Gastroesophageal sphincter (tissue), 4 donors: Measurements from ENCODE around the gene BAX. TPM values are rescaled to one million over a fixed set of nuclear protein-coding genes. Genes with fewer than 3 reads are reported as not detected.

Experiments
- ATAC-seq: fragments of 150-250 bp; one replicate; pipeline ENCODE4 v1.9.1; 2016; ENCODE audit warnings: mild to moderate bottlenecking, moderate library complexity
- H3K27ac ChIP-seq, 4 donors: fragments of 200-600 bp; sonication (generic) in 3 of 4; 1 replicate in 3 of 4; 2 replicates in 1 of 4; pipeline ENCODE4 v1.5.1; 2016 to 2019
- H3K27me3 ChIP-seq: fragments of 200-600 bp; sonication (generic); one replicate; pipeline ENCODE4 v1.5.1; 2019
- H3K36me3 ChIP-seq, 2 donors: fragments of 200-600 bp; sonication (generic); one replicate each; pipeline ENCODE4 v1.5.1; 2019; ENCODE audit warnings: control low read depth in 1 of 2
- H3K4me1 ChIP-seq, 3 donors: fragments of 200-600 bp; sonication (generic); 1 replicate in 2 of 3; 2 replicates in 1 of 3; pipeline ENCODE4 v1.5.1; 2016 to 2019; ENCODE audit warnings: control low read depth in 2 of 3
- H3K4me3 ChIP-seq, 2 donors: fragments of 200-600 bp; sonication (generic); one replicate each; pipeline ENCODE4 v1.5.1; 2019; ENCODE audit warnings: mild to moderate bottlenecking in 1 of 2, moderate library complexity in 1 of 2
- H3K9me3 ChIP-seq, 3 donors: fragments of 200-600 bp; sonication (generic); one replicate each; pipeline ENCODE4 v1.5.1; 2017 to 2019; ENCODE audit warnings: control low read depth in 2 of 3
- CTCF ChIP-seq, 4 experiments: fragments of 200-600 bp in 2 of 4; fragments of 450-650 bp in 2 of 4; sonication (generic) in 1 of 4; IDR thresholded peaks; one replicate each; pipeline ENCODE4 v1.5.1; 2017 to 2019; ENCODE audit warnings: antibody characterized with exemption in 4 of 4, mild to moderate bottlenecking in 2 of 4, moderate library complexity in 2 of 4
- EP300 ChIP-seq: sonication (generic); formaldehyde crosslinking; IDR thresholded peaks from one replicate; pipeline ENCODE4 v1.6.1; 2017; ENCODE audit warnings: antibody characterized with exemption, mild to moderate bottlenecking
- POLR2A ChIP-seq, 2 donors: fragments of 450-650 bp; IDR thresholded peaks; one replicate each; pipeline ENCODE4 v1.6.1; 2017; ENCODE audit warnings: antibody characterized with exemption in 2 of 2, mild to moderate bottlenecking in 2 of 2, moderate library complexity in 1 of 2
- POLR2AphosphoS5 ChIP-seq: sonication (generic); formaldehyde crosslinking; IDR thresholded peaks from one replicate; pipeline ENCODE4 v1.6.1; 2017; ENCODE audit warnings: antibody characterized with exemption
- WGBS, 2 donors: methylation state at CpG; one replicate each; pipeline ENCODE4 v1.1.5; 2018; ENCODE audit warnings: low coverage in 1 of 2; 5-methylcytosine and 5-hydroxymethylcytosine counted together
- total RNA-seq, 4 donors: library from RNA; depleted of rRNA; stranded (reverse); fragments of >200 nt; gene quantifications; one replicate each; pipeline ENCODE4 v1.1.0, GENCODE V29; 2016

The BAX gene
- total RNA-seq, 4 donors from 2014 or later, result 31.5 to 40.8 (median 34.8) TPM

- no peak overlapping the region for H3K4me3 ChIP-seq
- ATAC-seq, result no peak
- H3K27ac ChIP-seq, result no peak overlapping the region
- peaks cover 0 to 83% of the 10 kb centered on the region in 2 donors for H3K36me3 ChIP-seq
- no peaks in the 10 kb centered on the region for H3K9me3 ChIP-seq
- no peaks in the 10 kb centered on the region for H3K4me1 ChIP-seq
- TF ChIP-seq CTCF (IDR thresholded peaks at IDR 0.05) (no peak), POLR2AphosphoS5 (no peak), POLR2A (IDR thresholded peaks at IDR 0.05) (no peak), EP300 (no peak)
- no peaks in the 10 kb centered on the region for H3K27me3 ChIP-seq
- WGBS, 2 donors, result 94% methylated on average over 8 of the region's 15 CpGs; no CpG with 5 or more reads in 1 of the 2 donors
Measured at GRCh38 chr19:49004133-49004532, 49.5 kb downstream of the BAX start.

- Histone ChIP-seq H3K27ac (no peak overlapping the region), H3K4me3 (no peak overlapping the region), H3K36me3 (peaks cover 0 to 90% of the 10 kb centered on the region in 2 donors), H3K27me3 (no peaks in the 10 kb centered on the region), H3K4me1 (no peaks in the 10 kb centered on the region), H3K9me3 (no peaks in the 10 kb centered on the region)
- no peak for ATAC-seq
- no peak for TF ChIP-seq POLR2AphosphoS5
- TF ChIP-seq POLR2A (IDR thresholded peaks at IDR 0.05), result no peak
- no peak for TF ChIP-seq CTCF (IDR thresholded peaks at IDR 0.05)
- no peak for TF ChIP-seq EP300
- WGBS, 2 donors, result 100% methylated on average over 3 of the region's 7 CpGs
Measured at GRCh38 chr19:49004964-49005614, 50.4 kb downstream of the BAX start.

- no peak for ATAC-seq
- TF ChIP-seq POLR2A (IDR thresholded peaks at IDR 0.05) (no peak), POLR2AphosphoS5 (no peak), EP300 (no peak), CTCF (IDR thresholded peaks at IDR 0.05) (no peak)
- Histone ChIP-seq H3K27ac (no peak overlapping the region), H3K9me3 (no peaks in the 10 kb centered on the region), H3K27me3 (no peaks in the 10 kb centered on the region), H3K36me3 (peaks cover 0 to 98% of the 10 kb centered on the region in 2 donors), H3K4me3 (no peak overlapping the region), H3K4me1 (no peaks in the 10 kb centered on the region)
- 93% methylated on average over 6 of the region's 22 CpGs; no CpG with 5 or more reads in 1 of the 2 donors for WGBS, 2 donors
Measured at GRCh38 chr19:49006905-49007304, 52.2 kb downstream of the BAX start.

GRCh38 chr19:49009828-49010227 lies 55.2 kb downstream of the BAX start:
- no peaks in the 10 kb centered on the region for H3K4me1 ChIP-seq
- WGBS, 2 donors, result 97% methylated on average over 13 of the region's 18 CpGs; no CpG with 5 or more reads in 1 of the 2 donors
- H3K9me3 ChIP-seq, result no peaks in the 10 kb centered on the region
- TF ChIP-seq POLR2AphosphoS5 (no peak), CTCF (IDR thresholded peaks at IDR 0.05) (no peak), POLR2A (IDR thresholded peaks at IDR 0.05) (no peak), EP300 (no peak)
- no peak overlapping the region for H3K27ac ChIP-seq
- H3K4me3 ChIP-seq, result no peak overlapping the region
- ATAC-seq, result no peak
- H3K36me3 ChIP-seq, result peaks cover 0 to 96% of the 10 kb centered on the region in 2 donors
- no peaks in the 10 kb centered on the region for H3K27me3 ChIP-seq

GRCh38 chr19:49010453-49010852 lies 55.8 kb downstream of the BAX start:
- H3K36me3 ChIP-seq, result peaks cover 0 to 96% of the 10 kb centered on the region in 2 donors
- no peak overlapping the region for H3K27ac ChIP-seq
- ATAC-seq, result no peak
- H3K9me3 ChIP-seq, result no peaks in the 10 kb centered on the region
- 82 to 90% methylated on average over 3 to 5 of the region's 18 CpGs for WGBS, 2 donors
- H3K4me3 ChIP-seq, result no peak overlapping the region
- no peaks in the 10 kb centered on the region for H3K27me3 ChIP-seq
- TF ChIP-seq EP300 (no peak), POLR2A (IDR thresholded peaks at IDR 0.05) (no peak), CTCF (IDR thresholded peaks at IDR 0.05) (no peak)
- no peaks in the 10 kb centered on the region for H3K4me1 ChIP-seq
